Measurements from ENCODE around the gene LEPR.

DNA sequence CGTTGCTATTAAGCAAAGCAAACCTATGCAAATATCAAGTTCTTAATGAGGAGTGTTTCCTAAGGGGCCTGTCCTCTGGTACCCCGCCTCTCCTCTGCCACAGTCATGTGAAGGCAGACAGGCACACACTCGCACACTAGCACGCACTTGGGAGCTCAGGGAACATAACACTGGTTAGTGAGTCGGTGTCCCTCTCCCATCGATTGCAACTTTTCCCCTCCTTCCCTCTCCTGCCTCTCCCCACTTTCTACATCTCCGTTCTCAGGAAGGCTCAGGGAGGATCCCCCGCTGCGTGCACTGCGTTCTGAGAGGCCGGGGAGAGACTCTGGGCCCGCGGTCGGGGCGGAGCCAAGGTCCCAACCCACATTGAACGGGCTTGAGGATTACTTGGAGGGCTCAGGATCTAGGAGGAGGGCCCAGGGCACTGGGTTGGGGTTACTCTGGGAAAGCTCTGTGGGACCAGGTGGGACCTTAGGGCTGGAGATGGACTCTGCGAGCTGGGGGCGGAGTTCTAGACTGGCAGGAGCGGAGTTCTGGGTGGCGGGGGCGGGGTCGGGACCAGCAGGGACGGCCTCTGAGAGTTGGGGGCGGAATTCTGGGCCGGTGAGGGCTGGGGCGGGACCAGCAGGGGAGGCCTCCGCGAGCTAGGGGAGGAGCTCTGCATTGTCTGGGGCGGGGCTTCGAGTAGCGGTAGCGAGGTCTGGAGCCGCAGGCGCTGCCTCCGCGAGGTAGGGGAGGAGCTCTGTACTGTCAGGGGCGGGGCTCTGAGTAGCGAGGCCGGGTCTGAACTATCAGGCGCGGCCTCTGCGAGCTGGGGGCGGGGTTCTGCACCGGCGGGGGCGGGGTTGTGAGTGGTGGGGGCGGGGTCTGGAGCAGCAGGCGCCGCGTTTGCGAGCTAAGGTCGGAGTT lies 533 bp upstream of the LEPR start:
- TF ChIP-seq, protein P1, sequence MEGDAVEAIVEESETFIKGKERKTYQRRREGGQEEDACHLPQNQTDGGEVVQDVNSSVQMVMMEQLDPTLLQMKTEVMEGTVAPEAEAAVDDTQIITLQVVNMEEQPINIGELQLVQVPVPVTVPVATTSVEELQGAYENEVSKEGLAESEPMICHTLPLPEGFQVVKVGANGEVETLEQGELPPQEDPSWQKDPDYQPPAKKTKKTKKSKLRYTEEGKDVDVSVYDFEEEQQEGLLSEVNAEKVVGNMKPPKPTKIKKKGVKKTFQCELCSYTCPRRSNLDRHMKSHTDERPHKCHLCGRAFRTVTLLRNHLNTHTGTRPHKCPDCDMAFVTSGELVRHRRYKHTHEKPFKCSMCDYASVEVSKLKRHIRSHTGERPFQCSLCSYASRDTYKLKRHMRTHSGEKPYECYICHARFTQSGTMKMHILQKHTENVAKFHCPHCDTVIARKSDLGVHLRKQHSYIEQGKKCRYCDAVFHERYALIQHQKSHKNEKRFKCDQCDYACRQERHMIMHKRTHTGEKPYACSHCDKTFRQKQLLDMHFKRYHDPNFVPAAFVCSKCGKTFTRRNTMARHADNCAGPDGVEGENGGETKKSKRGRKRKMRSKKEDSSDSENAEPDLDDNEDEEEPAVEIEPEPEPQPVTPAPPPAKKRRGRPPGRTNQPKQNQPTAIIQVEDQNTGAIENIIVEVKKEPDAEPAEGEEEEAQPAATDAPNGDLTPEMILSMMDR (IDR thresholded peaks at IDR 0.05; ENCODE audit: insufficient read depth, low read length, poor library complexity, severe bottlenecking) = no peak
- no peak for TF ChIP-seq EZH2phosphoT487 (conservative IDR thresholded peaks at IDR 0.05; ENCODE audit: low read length)
